Measurements from ENCODE around the gene MAP2K7. TPM values are rescaled to one million over a fixed set of nuclear protein-coding genes. Genes with fewer than 3 reads are reported as not detected.
A peak's percentile ranks its signal among the peaks of the same experiment; 100 is the strongest.

MAP2K7 gene
- total RNA-seq, 4 donors from 2014 or later = 11.9 to 125 (median 20.9) TPM

DNA sequence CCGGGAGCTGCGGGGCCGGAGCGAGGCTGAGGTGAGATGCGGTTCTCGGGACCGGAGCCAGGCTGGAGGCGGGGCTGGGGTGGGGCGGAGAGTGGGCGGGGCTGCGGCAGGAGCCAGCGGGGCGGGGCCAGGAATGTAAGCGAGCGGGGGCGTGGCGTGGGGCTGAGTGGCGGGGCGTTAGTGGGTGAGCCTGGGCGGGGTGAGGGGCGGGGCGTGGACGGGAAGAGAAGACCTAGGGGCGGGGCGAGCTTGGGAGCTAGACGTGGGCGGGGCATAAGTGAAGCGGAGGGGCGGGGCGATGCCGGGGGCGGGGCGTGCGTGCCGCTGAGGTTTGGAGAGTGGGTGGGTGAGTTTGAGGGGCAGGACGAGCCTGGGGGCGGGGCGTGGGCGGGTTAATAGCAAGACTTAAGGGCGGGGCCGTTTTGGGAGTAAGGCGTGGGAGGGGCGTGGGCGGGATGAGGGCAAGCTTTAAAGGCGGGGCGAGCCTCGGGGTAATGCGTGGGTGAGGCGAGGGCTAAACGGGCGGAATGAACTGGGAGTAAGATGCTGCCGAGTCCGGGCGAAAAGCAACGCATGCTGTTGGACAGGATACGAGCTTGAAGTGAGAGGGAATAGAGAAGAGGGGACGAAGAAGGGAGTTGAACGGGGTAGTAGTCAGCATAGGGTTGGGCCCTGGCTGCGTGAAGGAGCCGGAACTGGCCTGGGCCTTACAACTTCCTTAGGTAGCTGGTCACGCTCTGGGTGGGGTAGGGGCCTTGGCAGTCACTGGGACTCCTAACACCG lies 17.0 kb downstream of the MAP2K7 start:
- no peaks in the 10 kb centered on the region for H3K9me3 ChIP-seq

GRCh38 chr19:7921302-7921966 lies 17.8 kb downstream of the MAP2K7 start:
- H3K4me3 ChIP-seq = peak overlapping the region; percentile 29 to 73 (median 45)
- peak overlapping the region; percentile 88 to 97 (median 91) for H3K27ac ChIP-seq
- H3K36me3 ChIP-seq = peaks cover 0 to 10% (median 0%) of the 10 kb centered on the region in 4 donors
- peak; percentile 5 for TF ChIP-seq POLR2A (IDR thresholded peaks at IDR 0.05)
- TF ChIP-seq EP300 (IDR thresholded peaks at IDR 0.05; ENCODE audit: low read depth) = no peak
- 40% methylated on average over 16 of the region's 17 CpGs; no CpG with 5 or more reads in 1 of the 2 donors for WGBS, 2 donors (ENCODE audit: low coverage in 1 of 2)
- intact Hi-C loops (cut with DNase I; ENCODE audit: low total_unique reads) (no loop called here), in situ Hi-C loops (cut with MboI; ENCODE audit: low pct_ligation_motif_present in 1 of 4, low pct_unique_long_range_greater_than_20kb in 1 of 4, low sequenced_read_pairs in 3 of 4) (no loop called here)
- H3K9me3 ChIP-seq = no peaks in the 10 kb centered on the region
- H3K27me3 ChIP-seq = peaks cover 33% of the 10 kb centered on the region
- no peak for DNase-seq
- peaks cover 27 to 64% (median 52%) of the 10 kb centered on the region in 4 donors for H3K4me1 ChIP-seq

More for the DNA sequence above, 17.0 kb downstream of the MAP2K7 start:
- H3K36me3 ChIP-seq = peaks cover 0 to 10% (median 0%) of the 10 kb centered on the region in 4 donors
- TF ChIP-seq POLR2AphosphoS5 (IDR thresholded peaks at IDR 0.05) (peak; percentile 38 to 73 (median 71)), CTCF (IDR thresholded peaks at IDR 0.05) (peak in 1 of 5 experiments; percentile 9), EP300 (IDR thresholded peaks at IDR 0.05; ENCODE audit: low read depth) (no peak), POLR2A (IDR thresholded peaks at IDR 0.05) (peak; percentile 70)
- WGBS, 2 donors (ENCODE audit: low coverage in 1 of 2) = 0% methylated on average over 20 to 51 of the region's 62 CpGs
- intact Hi-C loops (cut with DNase I; ENCODE audit: low total_unique reads) (no loop called here), in situ Hi-C loops (cut with MboI; ENCODE audit: low pct_ligation_motif_present in 1 of 4, low pct_unique_long_range_greater_than_20kb in 1 of 4, low sequenced_read_pairs in 3 of 4) (no loop called here)
- DNase-seq = peak; percentile 100
- peaks cover 31 to 67% (median 55%) of the 10 kb centered on the region in 4 donors for H3K4me1 ChIP-seq
- peaks cover 40% of the 10 kb centered on the region for H3K27me3 ChIP-seq
- peak overlapping the region; percentile 67 to 83 (median 71) for H3K4me3 ChIP-seq
- H3K27ac ChIP-seq = peak overlapping the region; percentile 88 to 99 (median 94)

- in situ Hi-C loops (cut with MboI; ENCODE audit: low pct_ligation_motif_present in 1 of 4, low pct_unique_long_range_greater_than_20kb in 1 of 4, low sequenced_read_pairs in 3 of 4) = no loop called here
- intact Hi-C loops (cut with DNase I; ENCODE audit: low total_unique reads) = no loop called here
- Histone ChIP-seq H3K36me3 (peaks cover 0 to 10% (median 0%) of the 10 kb centered on the region in 4 donors), H3K4me3 (no peak overlapping the region), H3K9me3 (no peaks in the 10 kb centered on the region), H3K27me3 (peaks cover 25% of the 10 kb centered on the region), H3K4me1 (peaks cover 33 to 64% (median 52%) of the 10 kb centered on the region in 4 donors), H3K27ac (peak overlapping the region; percentile 88 to 97 (median 91))
- no peak for DNase-seq
- 94% methylated on average over 30 of the region's 31 CpGs; no CpG with 5 or more reads in 1 of the 2 donors for WGBS, 2 donors (ENCODE audit: low coverage in 1 of 2)
- TF ChIP-seq POLR2AphosphoS5 (IDR thresholded peaks at IDR 0.05) (no peak), POLR2A (IDR thresholded peaks at IDR 0.05) (no peak), EP300 (IDR thresholded peaks at IDR 0.05; ENCODE audit: low read depth) (no peak), CTCF (IDR thresholded peaks at IDR 0.05) (no peak)
These were observed 18.5 kb downstream of the MAP2K7 start for GRCh38 chr19:7921967-7922835.

DNA sequence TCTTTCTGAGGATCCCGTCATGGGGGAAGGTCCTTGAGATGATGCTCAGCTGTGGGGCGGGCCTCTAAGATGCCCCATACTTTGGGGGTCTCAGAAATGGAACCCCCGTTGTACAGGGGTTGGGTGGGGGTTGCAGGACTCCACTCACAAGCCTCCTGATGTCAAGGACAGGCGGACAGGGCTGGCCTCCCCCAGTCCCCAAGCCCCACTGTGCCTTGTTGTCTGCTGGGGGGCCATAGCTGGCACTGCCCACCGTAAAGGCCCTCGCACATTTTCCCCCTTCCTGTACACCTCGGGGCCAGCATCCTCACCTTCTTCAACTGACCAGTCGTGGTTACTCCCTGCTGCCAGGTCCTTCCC lies 19.1 kb downstream of the MAP2K7 start:
- Histone ChIP-seq H3K4me1 (peaks cover 37 to 64% (median 50%) of the 10 kb centered on the region in 4 donors), H3K9me3 (no peaks in the 10 kb centered on the region), H3K27me3 (peaks cover 19% of the 10 kb centered on the region), H3K36me3 (peaks cover 0 to 10% (median 0%) of the 10 kb centered on the region in 4 donors), H3K4me3 (no peak overlapping the region), H3K27ac (peak overlapping the region in 3 of 4 donors; percentile 80 to 91 (median 86))
- DNase-seq = no peak
- in situ Hi-C loops (cut with MboI; ENCODE audit: low pct_ligation_motif_present in 1 of 4, low pct_unique_long_range_greater_than_20kb in 1 of 4, low sequenced_read_pairs in 3 of 4) (no loop called here), intact Hi-C loops (cut with DNase I; ENCODE audit: low total_unique reads) (no loop called here)
- TF ChIP-seq CTCF (IDR thresholded peaks at IDR 0.05) (no peak), POLR2AphosphoS5 (IDR thresholded peaks at IDR 0.05) (no peak), EP300 (IDR thresholded peaks at IDR 0.05; ENCODE audit: low read depth) (no peak), POLR2A (IDR thresholded peaks at IDR 0.05) (no peak)
- 83% methylated on average over 8 of the region's 8 CpGs; no CpG with 5 or more reads in 1 of the 2 donors for WGBS, 2 donors (ENCODE audit: low coverage in 1 of 2)

Measured in transverse colon (tissue), 4 donors.